Heart left ventricle (tissue), 13 donors: ENCODE results near the gene GAPDH.

Source experiments
- CTCF ChIP-seq, 12 donors: fragments of 200-600 bp; sonication (generic) in 4 of 12; IDR thresholded peaks; one replicate each; pipeline versions ENCODE4 v1.5.0 to v1.8.0; 2018 to 2022; ENCODE audit warnings: antibody characterized with exemption in 12 of 12, mild to moderate bottlenecking in 5 of 12
- POLR2A ChIP-seq, 2 donors: fragments of 450-650 bp; IDR thresholded peaks; one replicate each; pipeline ENCODE4 v1.6.1; 2017; ENCODE audit warnings: antibody characterized with exemption in 2 of 2, mild to moderate bottlenecking in 2 of 2, moderate library complexity in 2 of 2
- donor health status: ischemic (EF 13 %, LVEDD 7.1; RV severe dilation, severe dysfunction).
- donor health status: DM: no; HTN: yes; CAD: no.
- donor health status: DM: no; HTN: no; CAD: no.
- donor health status: ischemic (EF 25% LVEDD 6.9; RV normal size, moderate dysfunction).
- donor health status: ischemic (EF 25% LVEDD 5.7; RV mildly dilated, moderate dysfunction).
- donor health status: ischemic (EF 35%, LVEDD 5.7; RV mildly dilated, moderate dysfunction).
- donor health status: nonischemic (EF 11% LVEDD 7.7; RV severe dilation, severe dysfunction).
- donor health status: DM: yes; HTN: yes; CAD: no.
- donor health status: PGD.
- donor health status: ischemic (EF 29% LVEDD 5.4; RV normal size, mild dysfunction).
- donor health status: nonischemic (EF 23%, LVEDD 6.1; RV moderate dilation, normal function).

GRCh38 chr12:6584293-6584692 is 50.0 kb downstream of the GAPDH start:
- TF ChIP-seq CTCF (IDR thresholded peaks at IDR 0.05) (no peak), POLR2A (IDR thresholded peaks at IDR 0.05) (no peak)
